HFF-Myc (cell line): ENCODE results near the gene ABHD14A.
"Not testable (repeated sequence)": the region's sequence is repeated elsewhere in the genome, so short reads cannot be mapped to it uniquely, and the experiment has no call there.

Experiments used
- DNase-seq: peaks from one replicate; pipeline ENCODE4 v3.0.0-alpha.2; 2011; ENCODE audit warnings: low read depth; ENCODE audit errors: extremely low read depth
- H3K4me3 ChIP-seq: replicated peaks from 2 replicates; pipeline ENCODE4 v1.5.1; 2011; ENCODE audit warnings: low read depth, mild to moderate bottlenecking, control low read depth, low read length
- CTCF ChIP-seq: IDR thresholded peaks from 2 replicates; pipeline ENCODE4 v1.5.1; 2012; ENCODE audit warnings: mild to moderate bottlenecking, low read depth, low read length, control low read depth; ENCODE audit errors: missing control alignments

Gene ABHD14A

GRCh38 chr3:51992017-51992682 lies 17.3 kb downstream of the ABHD14A start:
- H3K4me3 ChIP-seq = no peak overlapping the region; the same call in 1 of the 2 replicates
- TF ChIP-seq CTCF = no peak
- no peak for DNase-seq

- DNase-seq = not testable (repeated sequence)
- peak overlapping the region; percentile 100 for H3K4me3 ChIP-seq
These were observed 18.8 kb downstream of the ABHD14A start for GRCh38 chr3:51993657-51994056.

GRCh38 chr3:51994530-51994929 lies 19.7 kb downstream of the ABHD14A start:
- H3K4me3 ChIP-seq = peak overlapping the region; percentile 100
- no peak for DNase-seq
- TF ChIP-seq CTCF = no peak

- DNase-seq = peak; percentile 90
- TF ChIP-seq CTCF = no peak
- peak within 1 kb of the TSS; percentile 100 for H3K4me3 ChIP-seq
These were observed 20.7 kb downstream of the ABHD14A start, which contains the start of gene RPL29 for GRCh38 chr3:51995346-51996163. Gene RPL29 (minus strand): TSS chr3:51995895. CDS start chr3:51995461, 434 bp downstream.

GRCh38 chr3:51997172-51997571 lies 22.3 kb downstream of the ABHD14A start:
- TF ChIP-seq CTCF = no peak
- no peak overlapping the region for H3K4me3 ChIP-seq
- DNase-seq = no peak

GRCh38 chr3:51997935-51998596 lies 23.2 kb downstream of the ABHD14A start:
- no peak for DNase-seq
- no peak overlapping the region for H3K4me3 ChIP-seq
- TF ChIP-seq CTCF = no peak

- no peak for DNase-seq
- TF ChIP-seq CTCF = no peak
- H3K4me3 ChIP-seq = no peak overlapping the region
These were observed 23.9 kb downstream of the ABHD14A start for GRCh38 chr3:51998774-51999173.
